NCI-H1105 treated with DMSO at 0.1 percent for 48 hours (cell line): ENCODE results near the gene PTPN3.

Experiments
- DNase-seq: peaks from one replicate; lab custom pipeline; 2025; lab: John Stamatoyannopoulos, UW

PTPN3 gene

DNA sequence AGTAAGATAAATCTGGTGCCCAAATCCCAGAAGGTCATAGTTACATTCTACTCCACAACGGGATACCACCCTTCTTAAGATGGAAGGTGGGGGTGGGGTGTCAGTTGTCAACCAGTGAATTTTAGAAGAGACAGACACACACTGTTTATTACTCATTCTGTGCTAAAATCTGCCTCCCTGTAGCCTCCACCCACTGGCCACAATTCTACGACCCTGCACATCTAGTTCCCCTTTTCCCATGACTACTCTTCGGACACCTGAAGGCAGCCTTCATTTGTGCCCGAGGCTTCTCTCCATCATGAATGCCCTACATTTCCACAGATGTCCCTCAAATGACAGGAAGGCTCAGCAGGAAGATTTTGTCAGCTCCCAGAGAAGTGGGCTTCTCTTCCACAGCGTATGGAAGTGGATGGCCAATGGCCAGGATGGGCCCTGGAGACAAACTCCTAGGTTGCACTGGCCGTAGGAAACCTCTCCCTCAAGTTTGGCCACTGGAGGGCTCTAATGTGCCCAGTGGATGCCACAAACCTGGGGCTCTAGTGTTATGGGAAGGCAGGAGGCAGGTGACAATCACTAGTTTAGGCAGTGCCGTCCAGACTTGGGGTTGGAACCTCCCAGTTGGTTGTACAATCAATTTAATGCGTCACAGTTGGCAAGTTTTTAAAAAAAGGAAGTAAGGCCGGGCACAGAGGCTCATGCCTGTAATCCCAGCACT lies 46.6 kb downstream of the PTPN3 start:
- no peak for DNase-seq

DNA sequence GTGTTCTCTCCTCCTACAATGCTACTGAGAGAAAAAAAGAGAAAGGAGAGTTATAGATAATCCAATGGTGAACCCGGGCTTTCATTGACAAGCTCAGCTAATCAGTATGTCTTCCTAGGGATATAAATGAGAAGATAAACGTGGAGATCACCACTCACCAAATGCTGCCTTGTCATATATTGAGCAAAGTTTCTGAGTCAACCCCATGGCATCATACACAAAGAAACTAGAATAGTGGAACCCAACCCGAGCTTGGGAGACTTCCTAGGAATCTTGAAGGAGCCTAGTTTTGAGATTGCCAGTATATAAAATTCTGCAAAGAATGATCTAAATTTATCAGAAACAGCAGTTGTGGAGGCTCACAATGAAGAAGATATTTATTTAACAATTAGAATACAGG lies 47.8 kb downstream of the PTPN3 start:
- DNase-seq: no peak

DNA sequence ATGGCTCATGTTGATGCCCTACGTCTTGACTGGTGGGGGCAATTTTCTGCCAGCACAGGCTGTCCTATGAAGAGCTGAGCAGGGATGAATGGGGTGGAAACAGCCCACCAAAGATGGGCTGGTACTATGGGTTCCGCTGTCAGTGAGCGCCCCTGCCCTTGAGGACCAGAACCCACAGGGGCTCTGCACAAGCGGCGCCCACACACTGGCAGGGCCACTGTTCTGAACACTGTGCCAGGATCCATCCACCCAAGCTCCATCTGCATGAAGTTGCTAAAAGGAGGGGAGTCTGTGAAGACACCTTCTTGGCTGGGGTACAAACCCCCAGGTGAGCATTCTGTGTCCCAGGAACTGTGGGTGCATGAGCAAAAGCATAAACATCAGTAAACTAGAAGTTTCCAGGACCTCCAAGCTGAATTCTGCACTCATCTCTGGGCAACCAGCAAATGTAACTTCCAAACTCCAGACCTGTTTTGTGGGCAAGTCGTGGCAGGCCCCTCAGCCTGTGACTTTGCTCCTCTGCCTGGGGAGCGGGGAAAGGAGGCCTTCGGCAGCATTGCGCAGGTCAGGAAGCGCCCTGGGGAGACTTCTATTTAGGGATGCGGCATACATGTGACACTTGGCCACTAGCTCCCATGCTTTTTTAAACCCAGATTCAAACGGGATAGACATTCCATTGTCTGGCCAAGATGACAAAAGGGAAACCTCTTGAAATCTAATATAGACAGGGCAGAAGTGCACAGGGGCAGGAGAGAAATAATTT lies 48.9 kb downstream of the PTPN3 start:
- DNase-seq: no peak

DNA sequence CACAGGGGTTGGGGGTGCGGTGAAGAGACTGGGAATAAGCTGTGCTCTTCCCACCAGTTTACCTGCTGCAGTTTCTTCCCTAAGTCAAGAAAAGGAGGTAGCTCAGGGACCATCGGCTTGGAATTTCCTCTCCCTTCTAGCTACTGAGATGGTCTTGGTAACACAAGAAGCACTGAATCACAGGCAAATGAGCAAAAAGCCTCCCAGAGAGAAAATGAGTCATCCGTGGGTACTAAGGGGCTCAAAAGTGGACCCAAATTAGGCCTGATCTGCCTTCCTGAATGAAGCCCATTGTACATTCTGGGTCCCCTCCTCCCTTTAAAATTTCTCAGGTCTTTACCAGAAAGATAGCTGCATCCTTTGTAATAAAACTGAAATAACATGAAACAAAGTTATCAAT lies 49.9 kb downstream of the PTPN3 start:
- DNase-seq: no peak

DNA sequence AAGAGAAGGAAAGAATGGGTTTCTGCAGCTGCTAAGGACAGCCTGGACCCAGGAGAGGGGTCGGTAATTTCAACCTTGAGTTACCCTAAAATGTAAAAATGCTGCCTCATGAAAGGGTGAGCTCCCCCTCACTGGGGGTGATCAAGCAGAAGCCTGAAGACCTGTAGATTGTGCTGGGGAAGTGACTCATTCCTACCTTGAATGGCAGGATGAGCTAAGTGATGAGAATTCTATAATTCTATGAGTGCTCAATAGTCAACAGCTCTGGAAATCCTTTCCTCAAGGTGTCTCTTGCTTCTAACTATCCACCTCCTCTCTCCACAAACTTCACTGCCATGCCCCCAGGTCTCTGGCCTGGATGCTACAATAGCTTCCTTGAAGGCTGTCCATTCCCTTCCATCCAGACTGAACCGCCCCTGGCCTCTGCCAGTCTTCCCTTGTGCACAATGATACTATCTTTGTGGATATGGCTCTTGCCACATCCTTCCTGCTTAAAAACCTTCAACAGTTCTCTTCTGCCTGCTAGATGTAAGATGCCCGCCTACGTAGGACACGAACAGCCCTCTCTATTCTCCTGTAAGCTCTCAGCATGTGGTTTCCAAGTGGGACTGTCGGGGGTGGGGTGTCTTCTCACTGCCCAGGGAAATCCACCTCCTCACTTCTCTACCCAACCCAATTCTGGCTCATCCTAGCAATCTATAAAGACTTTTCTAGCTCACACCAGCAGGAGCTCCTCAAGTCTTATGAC lies 50.6 kb downstream of the PTPN3 start:
- DNase-seq: no peak

DNA sequence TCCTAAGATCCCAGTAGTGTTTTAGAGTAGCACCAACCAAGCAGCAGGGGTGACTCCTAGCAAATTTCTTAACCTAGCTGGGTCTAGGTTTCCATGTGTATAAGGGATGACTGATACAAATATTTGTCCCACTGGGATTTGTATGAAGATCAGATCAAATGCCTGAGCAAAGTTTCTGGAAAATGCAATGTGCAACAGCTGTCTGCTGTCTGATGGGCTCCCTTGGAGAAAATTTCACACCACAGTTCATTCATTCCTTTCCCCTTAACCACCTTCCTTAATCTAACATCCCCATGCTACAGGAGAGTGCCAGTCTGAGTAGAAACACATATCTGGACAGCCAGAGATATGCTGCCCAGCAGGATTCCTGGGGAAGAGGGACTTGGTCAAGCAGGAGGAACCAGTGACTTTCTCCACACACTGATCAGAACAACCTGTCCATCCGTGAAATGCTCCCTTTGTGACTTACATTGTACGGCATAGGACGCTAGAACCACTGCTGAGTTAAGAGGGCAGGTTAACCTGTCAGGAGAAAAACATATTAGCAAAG lies 53.3 kb downstream of the PTPN3 start:
- no peak for DNase-seq

DNA sequence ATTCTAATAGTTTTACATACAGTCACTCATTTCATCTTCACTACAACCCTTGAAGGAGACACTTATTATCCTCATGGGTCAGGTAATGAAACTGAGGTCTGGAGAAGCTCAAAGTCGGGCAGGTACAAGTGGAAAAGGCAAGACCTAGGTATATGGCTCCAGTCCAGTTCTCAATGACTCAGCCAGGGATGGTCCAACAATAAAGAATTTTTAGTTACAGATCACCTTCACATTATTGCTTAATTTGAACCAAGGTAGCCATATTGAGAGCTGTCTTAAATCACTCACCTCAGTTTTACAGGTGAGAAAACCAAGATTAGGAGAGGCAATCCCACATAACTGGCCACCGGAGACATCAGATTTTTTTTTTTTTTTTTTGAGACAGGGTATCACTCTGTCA lies 55.4 kb downstream of the PTPN3 start:
- no peak for DNase-seq

DNA sequence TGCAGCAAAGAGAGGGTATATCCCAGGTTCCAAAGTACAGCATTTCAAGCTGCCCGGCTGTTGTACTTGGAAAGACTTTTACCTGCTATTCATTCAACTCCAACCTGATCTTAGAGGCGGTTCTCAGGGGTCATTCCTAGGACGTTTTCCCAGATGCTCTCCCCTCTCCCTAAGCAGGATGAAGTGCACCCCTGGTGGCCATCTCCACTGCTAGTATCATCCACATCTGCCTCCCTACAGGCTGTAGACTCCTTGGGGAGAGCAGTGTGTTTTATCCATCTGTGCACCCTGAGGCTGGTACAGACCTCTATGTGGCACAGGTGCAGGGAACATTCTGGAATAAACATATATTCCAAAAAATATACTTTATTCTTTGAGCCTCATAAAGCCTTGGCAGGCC lies 56.8 kb downstream of the PTPN3 start:
- DNase-seq: no peak

DNA sequence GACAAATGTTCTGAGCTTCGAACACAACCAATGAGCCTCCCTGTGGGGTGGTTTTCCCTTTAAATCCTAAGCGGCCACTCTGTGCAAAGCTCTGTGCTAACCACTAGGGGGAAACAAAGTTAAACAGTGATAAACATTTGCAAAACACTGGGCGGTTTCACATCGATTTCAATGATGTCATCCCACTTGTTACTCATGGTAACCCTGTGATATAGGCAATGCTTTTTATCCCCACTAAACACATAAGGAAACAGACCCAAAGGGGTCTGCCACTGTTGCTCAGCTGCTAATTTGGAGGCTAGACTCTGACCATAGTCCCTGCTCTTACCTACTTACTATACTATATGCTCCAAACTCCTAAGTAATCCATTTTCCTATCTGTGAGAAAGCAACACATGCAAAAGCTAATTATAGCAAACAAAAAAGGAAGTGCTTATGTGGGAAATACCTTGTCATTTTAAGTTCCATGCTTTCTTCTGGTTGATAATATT lies 57.3 kb downstream of the PTPN3 start:
- peak; percentile 59 for DNase-seq

DNA sequence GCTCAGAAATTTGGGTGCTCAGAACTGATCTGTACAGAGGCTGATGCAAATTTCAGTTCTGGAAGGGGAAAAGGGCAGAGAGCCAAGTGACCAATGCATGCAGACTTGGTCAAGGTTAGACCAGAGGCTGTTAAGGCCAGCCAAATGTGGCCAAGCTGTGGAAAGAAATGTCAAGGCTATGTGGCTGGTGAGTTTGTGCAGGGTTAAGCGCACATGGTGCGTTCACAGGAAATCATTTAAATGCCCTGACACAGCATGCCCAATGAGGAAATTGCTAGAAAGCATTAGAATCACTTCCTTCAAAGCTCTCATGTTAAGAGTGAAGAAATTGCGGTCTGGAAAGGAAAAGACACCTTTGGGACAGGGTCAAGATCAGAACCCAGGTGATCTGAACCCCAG lies 58.0 kb downstream of the PTPN3 start:
- no peak for DNase-seq

DNA sequence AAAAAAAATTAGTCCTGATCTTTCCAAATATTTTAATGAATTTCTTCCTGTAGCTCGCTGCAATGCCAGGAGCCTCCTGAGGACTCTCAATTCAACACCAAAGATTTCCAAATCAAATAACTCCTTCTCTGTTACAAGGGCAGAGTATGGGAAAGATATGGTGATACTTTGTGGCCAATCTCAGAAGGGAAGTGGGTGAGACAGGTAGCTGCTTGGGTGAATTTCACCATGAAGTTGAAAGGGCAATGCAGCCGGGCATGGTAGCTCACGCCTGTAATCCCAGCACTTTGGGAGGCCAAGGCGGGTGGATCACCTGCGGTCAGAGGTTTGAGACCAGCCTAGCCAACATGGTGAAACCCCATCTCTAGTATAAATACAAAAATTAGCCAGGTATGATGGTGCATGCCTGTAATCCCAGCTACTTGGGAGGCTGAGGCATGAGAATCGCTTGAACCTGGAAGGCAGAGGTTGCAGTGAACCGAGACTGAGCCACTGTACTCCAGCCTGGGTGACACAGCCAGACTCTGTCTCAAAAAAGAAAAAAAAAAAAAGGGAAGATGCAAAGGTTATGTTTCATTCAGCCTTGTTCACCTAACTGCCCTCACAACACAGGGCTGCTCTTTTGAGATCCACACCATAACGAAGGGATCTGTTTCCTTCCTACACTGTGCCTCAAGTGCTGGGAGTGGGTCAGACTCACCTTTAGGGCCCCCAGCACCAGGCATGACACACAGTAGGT lies 58.6 kb downstream of the PTPN3 start:
- DNase-seq: no peak

DNA sequence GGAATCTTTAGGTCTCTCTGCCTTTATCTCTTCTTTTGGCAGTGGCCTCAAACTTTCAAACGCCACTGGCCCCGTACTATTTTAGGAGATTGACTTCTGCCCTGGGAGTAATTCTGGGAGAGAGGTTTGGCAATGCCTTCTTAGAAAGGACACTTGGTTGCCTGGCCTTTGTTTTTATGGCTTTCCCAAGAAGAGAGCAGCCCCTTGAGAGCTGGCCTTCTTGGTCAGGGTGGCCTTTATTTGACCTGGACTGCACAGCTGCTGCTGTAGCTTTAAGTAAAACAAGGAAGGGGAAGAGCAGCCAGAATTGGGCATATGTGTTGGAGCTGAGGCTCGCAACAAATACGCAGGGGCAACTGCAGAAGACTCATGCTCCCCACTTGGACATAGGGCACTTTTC lies 60.8 kb downstream of the PTPN3 start:
- no peak for DNase-seq

DNA sequence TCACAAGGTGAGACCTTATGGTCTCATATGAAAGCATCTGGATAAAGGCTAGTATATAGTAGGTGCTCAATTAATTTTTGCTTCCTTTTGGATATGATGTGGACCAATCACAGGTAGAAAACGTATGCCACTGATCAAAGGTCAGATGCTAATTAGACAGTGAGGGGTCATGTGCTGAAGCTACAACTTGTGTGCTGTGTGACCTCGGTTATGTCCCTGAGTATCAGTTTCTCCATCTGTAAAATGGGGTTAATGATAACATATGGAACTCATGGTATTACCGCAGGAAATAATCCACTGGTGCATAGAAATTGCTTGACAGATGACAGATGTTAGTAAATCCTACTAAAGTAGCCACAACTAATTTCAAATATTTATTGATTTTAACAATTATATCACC lies 62.0 kb downstream of the PTPN3 start:
- DNase-seq: no peak

DNA sequence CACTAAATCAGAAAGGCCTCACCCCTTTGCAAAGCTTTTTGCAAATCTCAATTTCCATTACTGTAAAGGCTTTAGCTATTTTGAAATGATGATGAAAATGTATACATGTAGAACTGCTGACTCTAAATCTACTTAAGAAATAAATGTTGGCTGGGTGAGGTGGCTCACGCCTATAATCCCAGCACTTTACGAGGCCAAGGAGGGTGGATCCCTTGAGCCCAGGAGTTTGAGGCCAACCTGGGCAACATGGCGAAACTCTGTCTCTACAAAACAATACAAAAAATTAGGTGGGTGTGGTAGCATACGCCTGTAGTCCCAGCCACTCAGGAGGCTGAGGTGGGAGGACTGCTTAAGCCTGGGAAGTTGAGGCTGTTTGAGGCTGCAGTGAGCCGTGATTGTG lies 64.6 kb downstream of the PTPN3 start:
- DNase-seq: no peak

DNA sequence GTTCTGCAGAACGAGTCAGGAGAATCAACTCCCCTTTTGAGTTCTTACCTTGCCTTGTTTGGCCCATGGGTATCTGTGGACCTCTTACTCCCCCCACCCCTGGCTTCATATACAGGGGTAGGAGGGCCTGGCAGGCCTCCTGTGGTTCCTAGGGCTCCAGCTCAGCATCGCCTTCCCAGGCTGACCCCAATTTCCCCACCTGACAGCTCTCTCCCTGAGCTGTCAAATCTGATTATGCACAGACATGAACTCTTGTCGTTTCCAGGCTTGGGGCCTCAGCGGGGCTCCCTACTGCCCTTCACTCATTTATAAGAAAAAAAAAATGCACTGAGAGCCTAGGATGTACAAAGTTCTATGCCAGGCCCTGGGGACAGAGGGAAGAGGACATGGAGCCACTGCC lies 67.9 kb downstream of the PTPN3 start:
- DNase-seq: no peak

DNA sequence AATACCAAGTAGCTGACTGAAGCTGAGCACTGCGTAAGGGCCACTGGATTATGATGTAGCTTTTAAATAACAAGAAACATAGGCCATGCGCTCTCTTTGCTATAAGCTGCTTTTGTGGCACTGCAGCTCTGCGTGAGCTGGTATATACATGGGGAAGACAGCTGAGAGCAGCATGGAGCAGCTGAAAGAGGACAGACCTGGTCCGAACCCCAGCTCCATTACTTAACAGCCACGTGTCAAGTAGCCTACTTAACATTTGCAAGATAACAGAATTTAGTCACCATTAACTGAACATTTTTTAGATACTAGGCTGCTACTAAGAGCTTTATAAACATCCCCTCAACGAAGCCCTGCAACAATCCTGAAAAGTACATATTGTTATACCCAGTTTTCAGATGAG lies 69.3 kb downstream of the PTPN3 start:
- DNase-seq: no peak

DNA sequence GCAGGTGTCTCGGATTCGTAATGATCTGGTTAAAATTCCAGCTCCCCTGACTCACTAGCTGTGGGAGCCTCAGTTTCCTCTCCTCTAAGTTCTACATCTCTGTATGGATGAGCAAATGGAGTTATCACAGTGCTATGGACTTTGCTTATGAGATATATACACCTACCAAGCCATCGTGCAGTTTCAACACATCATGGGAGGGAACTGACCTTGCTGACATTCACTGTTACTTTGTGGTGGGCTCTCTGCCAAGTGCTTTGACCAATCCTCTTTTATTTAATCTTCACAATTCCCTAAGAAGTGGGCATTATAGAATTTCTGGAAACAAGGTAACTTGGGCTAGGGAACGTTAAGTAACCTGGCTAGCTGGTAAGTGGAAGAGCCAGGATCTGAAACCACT lies 70.2 kb downstream of the PTPN3 start:
- DNase-seq: no peak

DNA sequence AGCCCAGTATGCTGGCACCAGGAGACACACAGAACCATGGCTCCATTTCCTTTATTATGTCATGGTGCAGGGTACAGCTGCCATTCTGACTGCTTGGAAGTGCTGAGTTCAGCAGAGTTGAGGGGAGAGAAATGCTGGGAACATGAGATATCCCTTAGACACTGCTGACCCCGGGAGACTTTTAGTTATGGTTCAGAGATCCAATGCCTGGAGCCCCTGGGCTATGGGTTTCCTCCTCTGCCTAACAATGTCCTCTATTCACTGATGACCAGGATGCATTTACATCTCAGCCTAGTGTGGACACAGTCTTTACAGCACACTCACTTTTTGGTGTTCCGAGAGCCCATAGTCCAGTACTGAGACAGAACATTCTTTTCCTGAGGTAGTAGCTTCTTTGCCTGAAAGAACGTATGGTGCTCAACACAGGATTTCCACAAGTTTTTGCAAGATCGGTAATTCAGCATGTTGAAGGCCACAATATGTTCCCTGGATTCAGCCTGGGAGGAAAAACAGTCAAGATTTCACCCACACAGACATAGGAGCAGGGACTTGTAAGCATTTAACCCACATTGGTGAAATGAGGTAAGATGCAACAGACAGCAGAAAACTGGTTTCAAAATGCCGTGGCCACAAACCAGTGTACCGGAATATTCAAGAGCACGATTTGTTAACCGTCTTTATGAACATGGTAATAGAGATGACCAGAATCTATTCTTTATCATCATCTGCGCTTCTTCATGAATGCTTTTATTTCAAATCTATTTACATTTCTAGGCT lies 71.3 kb downstream of the PTPN3 start:
- no peak for DNase-seq

DNA sequence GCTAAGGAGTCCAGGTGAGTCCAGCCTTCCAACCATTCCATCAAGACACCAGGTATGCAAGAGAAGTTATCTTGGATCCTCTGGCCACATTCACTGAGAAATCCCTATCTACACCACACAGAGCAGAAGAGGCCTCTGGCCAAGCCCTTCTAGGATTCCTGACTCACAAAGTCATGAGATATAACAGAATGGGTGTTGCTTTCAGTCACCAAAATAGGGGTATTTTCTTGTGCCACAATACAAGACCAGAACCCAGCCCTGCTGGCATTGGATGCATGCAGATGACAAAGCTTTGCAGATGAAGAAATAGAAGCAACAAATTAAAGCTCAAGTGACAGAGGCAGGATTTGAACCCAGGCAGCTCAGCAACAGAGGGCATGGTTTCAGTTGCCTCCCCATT lies 73.5 kb downstream of the PTPN3 start:
- DNase-seq: no peak

DNA sequence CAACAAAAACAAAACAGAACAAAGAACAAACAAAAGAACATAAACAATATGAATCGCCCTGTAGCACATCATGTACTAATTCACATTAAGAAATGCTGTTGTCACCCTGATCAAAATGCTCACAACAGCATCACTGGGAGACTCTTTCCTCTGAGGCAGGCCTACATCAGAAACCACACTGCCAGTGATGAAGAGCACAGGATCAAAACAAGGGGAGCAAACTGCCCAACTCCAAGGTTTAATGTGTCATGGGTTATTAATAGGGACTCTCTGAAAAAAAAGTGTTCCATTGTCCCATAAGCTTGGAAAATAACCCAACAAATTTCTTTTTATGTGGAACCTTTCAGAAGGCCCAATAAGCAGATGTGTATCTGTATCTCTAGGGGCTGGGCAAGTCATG lies 74.2 kb downstream of the PTPN3 start:
- DNase-seq: no peak

DNA sequence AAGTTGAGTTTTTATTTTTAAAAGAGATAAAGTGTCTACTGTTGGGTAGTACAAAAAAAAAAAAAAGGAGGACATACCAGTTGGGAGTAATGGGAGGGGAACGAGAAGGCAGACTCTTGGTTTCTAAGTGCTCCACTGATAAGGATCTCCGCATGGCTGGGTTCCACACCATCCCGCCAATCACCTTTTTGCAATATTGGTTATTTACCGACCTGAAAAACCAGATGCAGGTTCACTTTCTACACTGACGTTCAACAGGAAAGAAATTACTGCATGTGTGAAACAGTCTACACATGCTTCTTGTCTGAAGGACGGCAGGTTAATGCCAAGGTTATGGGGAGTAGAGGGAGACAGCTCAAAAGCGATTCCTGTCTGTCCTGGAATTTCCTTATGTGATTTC lies 75.5 kb downstream of the PTPN3 start:
- DNase-seq: no peak
